Measurements from ENCODE around the gene PIGV. TPM values are rescaled to one million over a fixed set of nuclear protein-coding genes. Genes with fewer than 3 reads are reported as not detected.

Gene PIGV
- polyA plus RNA-seq, 1 donor from 2014 or later, result 4.7 TPM

GRCh38 chr1:26745191-26745590 lies 42.6 kb upstream of the PIGV start:
- no peak for TF ChIP-seq RAD21 (conservative IDR thresholded peaks at IDR 0.05)
- no peak for TF ChIP-seq EZH2 (IDR thresholded peaks at IDR 0.05; ENCODE audit: borderline replicate concordance, insufficient read depth, low read length, poor library complexity, severe bottlenecking)
- TF ChIP-seq SMC3 (conservative IDR thresholded peaks at IDR 0.05; ENCODE audit: poor library complexity), result no peak
- no peak for TF ChIP-seq MXI1 (conservative IDR thresholded peaks at IDR 0.05; ENCODE audit: poor library complexity, severe bottlenecking)
- no peak for TF ChIP-seq TAF1 (IDR thresholded peaks at IDR 0.05; ENCODE audit: low read depth)
- TF ChIP-seq EP300 (conservative IDR thresholded peaks at IDR 0.05; ENCODE audit: poor library complexity, severe bottlenecking), result no peak
- TF ChIP-seq CTCF (IDR thresholded peaks at IDR 0.05; ENCODE audit: poor library complexity, severe bottlenecking), result no peak
- TF ChIP-seq POLR2AphosphoS5 (IDR thresholded peaks at IDR 0.05), result no peak
- no peak for TF ChIP-seq REST (IDR thresholded peaks at IDR 0.05; ENCODE audit: borderline replicate concordance)
- Histone ChIP-seq H4K20me1 (ENCODE audit: insufficient read depth) (peaks cover 19% of the 10 kb centered on the region), H3K9me2 (ENCODE audit: insufficient read depth, low read length) (no peaks in the 10 kb centered on the region), H3K9me3 (ENCODE audit: low read length) (no peaks in the 10 kb centered on the region), H3K79me2 (replicated peaks; ENCODE audit: insufficient read depth, low read length) (peaks cover 91% of the 10 kb centered on the region), H2AFZ (ENCODE audit: low read depth, low read length) (no peak overlapping the region), H3K36me3 (ENCODE audit: insufficient read depth, low read length) (peaks cover 8% of the 10 kb centered on the region), H3K27ac (ENCODE audit: low read length) (no peak overlapping the region), H3K9ac (ENCODE audit: low read length) (no peak overlapping the region), H3K27me3 (ENCODE audit: insufficient read depth, low read depth, low read length) (no peaks in the 10 kb centered on the region), H3F3A (ENCODE audit: insufficient read depth, low read length, poor library complexity, severe bottlenecking) (no peaks in the 10 kb centered on the region), H3K4me2 (ENCODE audit: low read length) (no peak overlapping the region), H3K4me3 (ENCODE audit: low read length) (no peak overlapping the region)

GRCh38 chr1:26747048-26747447 lies 40.7 kb upstream of the PIGV start:
- Histone ChIP-seq H3K27ac (ENCODE audit: low read length) (no peak overlapping the region), H4K20me1 (ENCODE audit: insufficient read depth) (peaks cover 17% of the 10 kb centered on the region), H2AFZ (ENCODE audit: low read depth, low read length) (no peak overlapping the region), H3F3A (ENCODE audit: insufficient read depth, low read length, poor library complexity, severe bottlenecking) (no peaks in the 10 kb centered on the region), H3K4me3 (ENCODE audit: low read length) (no peak overlapping the region), H3K9ac (ENCODE audit: low read length) (no peak overlapping the region), H3K27me3 (ENCODE audit: insufficient read depth, low read depth, low read length) (no peaks in the 10 kb centered on the region), H3K36me3 (ENCODE audit: insufficient read depth, low read length) (peaks cover 5% of the 10 kb centered on the region), H3K9me3 (ENCODE audit: low read length) (no peaks in the 10 kb centered on the region), H3K79me2 (replicated peaks; ENCODE audit: insufficient read depth, low read length) (peaks cover 85% of the 10 kb centered on the region), H3K4me2 (ENCODE audit: low read length) (no peak overlapping the region), H3K9me2 (ENCODE audit: insufficient read depth, low read length) (no peaks in the 10 kb centered on the region)
- TF ChIP-seq POLR2AphosphoS5 (IDR thresholded peaks at IDR 0.05), result no peak
- TF ChIP-seq CTCF (IDR thresholded peaks at IDR 0.05; ENCODE audit: poor library complexity, severe bottlenecking), result no peak
- no peak for TF ChIP-seq EZH2 (IDR thresholded peaks at IDR 0.05; ENCODE audit: borderline replicate concordance, insufficient read depth, low read length, poor library complexity, severe bottlenecking)
- no peak for TF ChIP-seq SMC3 (conservative IDR thresholded peaks at IDR 0.05; ENCODE audit: poor library complexity)
- TF ChIP-seq TAF1 (IDR thresholded peaks at IDR 0.05; ENCODE audit: low read depth), result no peak
- TF ChIP-seq MXI1 (conservative IDR thresholded peaks at IDR 0.05; ENCODE audit: poor library complexity, severe bottlenecking), result no peak
- no peak for TF ChIP-seq RAD21 (conservative IDR thresholded peaks at IDR 0.05)
- no peak for TF ChIP-seq EP300 (conservative IDR thresholded peaks at IDR 0.05; ENCODE audit: poor library complexity, severe bottlenecking)
- TF ChIP-seq REST (IDR thresholded peaks at IDR 0.05; ENCODE audit: borderline replicate concordance), result no peak
